Activated CD4-positive, alpha-beta T cell treated with anti-CD3 and anti-CD28 coated beads, Interleukin-2, amount 50 U/mL, for 4 hours (primary cell): Measurements from ENCODE around the gene PPFIA3.
"Not testable (repeated sequence)": the region's sequence is repeated elsewhere in the genome, so short reads cannot be mapped to it uniquely, and the experiment has no call there.

ENCODE experiments used
- DNase-seq, 2 experiments: peaks; one replicate each; pipeline ENCODE4 v3.0.0-alpha.2; 2020

The PPFIA3 gene

DNA sequence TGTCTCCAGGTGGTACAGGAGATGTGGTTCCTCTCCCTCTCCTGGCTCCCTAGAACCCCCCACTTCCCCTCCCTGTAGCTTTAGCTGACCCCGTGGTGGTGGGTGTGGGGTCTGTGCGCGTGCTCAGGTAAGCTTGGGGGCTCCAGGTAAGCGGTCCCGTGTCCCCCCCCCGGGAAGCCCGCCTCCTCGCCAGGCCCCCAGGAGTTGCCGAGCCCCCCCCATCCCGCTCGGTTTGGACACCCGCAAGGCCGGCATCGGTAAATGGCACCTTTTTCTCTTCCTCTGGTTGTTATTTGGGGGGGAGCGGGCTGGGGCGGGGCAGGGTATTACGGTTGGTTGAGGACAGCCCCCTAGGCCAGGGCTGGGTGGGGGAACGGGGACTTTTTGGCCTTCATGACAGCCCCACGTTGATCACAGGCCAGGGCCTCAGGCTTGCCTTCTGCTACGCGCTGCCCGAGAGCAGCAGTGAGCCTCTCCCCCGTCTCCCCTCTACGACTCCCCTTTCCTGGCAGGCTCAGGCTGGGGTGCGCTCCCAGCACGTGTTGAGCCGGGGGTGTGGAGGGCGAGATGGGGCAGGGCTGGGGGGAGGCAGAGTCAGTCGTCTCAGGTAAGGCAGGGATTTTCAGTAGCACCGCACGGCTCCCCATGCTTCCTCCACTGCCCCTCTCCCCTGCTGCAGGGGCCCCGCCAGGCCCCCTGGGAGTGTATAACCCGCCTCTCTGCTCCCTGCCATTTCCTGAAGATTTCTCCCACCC, 15.8 kb upstream of the PPFIA3 start:
- DNase-seq: no peak

DNA sequence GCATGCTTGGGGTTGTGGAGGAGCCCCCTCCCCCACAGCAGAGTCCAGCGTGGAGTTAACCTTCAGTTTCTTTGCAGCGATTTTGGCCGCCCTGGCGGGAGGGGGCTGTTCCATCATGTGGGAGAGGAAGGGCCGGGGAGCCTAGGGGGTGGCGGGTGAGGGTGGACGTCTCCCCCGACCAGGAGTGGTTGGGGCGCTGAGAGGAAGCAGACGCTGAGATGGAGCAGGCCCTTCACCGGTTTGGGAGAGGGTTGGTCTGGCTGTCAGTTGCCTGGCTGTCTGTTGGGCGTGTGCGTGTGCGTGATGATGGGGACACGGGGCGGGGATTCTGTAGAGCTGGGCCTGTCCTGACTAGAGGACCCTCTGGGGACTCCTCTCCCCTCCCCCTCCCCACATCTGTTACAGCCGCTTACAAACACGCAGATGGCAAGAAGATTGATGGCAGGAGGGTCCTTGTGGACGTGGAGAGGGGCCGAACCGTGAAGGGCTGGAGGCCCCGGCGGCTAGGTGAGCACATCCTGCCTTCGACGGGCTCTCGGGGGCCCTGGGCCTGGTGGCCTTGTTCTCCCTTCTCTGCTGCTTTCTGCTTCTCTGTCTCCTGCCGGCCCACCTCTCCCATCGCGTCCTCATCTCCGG, 15.0 kb upstream of the PPFIA3 start:
- no peak for DNase-seq

DNA sequence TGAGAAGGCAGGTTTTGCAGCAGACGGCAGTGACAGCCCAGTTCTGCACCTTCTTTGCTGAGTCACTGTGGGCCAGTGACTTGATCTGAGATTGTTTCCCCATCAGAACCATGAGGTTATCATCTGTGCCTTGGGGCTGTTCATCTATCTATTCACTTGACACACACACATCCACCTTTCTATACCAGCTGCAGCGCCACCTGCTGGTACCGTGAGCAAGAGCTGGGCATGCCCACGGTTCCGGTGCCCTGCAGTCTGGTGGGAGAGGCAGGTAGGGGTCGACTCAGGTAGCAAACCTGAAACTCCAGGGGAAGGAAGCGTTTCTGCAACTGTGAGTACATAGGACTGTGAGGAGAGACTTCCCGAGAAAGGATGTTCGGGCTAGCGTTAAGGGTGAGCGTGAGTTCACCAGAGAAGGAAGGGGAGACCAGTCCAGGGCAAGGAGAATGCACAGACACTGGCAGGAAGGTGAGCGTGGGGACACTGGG, 12.7 kb upstream of the PPFIA3 start:
- peak; percentile 62 to 67 for DNase-seq

DNA sequence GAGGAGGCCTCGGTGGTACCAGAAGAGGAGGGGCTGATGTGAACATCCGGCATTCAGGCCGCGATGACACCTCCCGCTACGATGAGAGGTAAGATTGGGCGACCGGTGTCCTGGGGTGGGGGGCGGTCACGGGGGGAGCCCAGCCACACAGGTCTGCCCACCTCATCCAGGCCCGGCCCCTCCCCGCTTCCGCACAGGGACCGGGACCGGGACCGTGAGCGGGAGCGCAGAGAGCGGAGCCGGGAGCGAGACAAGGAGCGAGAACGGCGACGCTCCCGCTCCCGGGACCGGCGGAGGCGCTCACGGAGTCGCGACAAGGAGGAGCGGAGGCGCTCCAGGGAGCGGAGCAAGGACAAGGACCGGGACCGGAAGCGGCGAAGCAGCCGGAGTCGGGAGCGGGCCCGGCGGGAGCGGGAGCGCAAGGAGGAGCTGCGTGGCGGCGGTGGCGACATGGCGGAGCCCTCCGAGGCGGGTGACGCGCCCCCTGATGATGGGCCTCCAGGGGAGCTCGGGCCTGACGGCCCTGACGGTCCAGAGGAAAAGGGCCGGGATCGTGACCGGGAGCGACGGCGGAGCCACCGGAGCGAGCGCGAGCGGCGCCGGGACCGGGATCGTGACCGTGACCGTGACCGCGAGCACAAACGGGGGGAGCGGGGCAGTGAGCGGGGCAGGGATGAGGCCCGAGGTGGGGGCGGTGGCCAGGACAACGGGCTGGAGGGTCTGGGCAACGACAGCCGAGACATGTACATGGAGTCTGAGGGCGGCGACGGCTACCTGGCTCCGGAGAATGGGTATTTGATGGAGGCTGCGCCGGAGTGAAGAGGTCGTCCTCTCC, 11.5 kb upstream of the PPFIA3 start:
- DNase-seq: no peak

DNA sequence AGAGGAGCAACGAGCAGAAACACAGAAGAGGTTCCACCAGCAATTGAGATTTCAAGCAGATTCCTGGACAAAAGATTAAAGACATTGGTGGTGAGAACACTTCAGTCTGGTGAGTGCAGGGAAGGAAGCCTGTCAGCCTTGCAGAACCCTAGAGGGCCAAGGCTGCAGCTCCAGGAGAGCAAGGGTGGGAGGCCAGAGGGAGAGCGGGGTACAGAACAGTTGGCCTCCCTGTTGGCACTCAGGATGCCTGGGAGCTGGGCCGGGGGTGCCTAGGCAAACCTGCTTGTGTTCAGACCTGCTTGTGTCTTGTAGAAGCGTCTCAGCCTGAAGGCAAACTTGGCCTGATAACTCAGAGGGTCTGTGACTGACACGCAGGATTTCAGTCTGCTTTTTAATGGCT, 10.3 kb upstream of the PPFIA3 start:
- DNase-seq: no peak

DNA sequence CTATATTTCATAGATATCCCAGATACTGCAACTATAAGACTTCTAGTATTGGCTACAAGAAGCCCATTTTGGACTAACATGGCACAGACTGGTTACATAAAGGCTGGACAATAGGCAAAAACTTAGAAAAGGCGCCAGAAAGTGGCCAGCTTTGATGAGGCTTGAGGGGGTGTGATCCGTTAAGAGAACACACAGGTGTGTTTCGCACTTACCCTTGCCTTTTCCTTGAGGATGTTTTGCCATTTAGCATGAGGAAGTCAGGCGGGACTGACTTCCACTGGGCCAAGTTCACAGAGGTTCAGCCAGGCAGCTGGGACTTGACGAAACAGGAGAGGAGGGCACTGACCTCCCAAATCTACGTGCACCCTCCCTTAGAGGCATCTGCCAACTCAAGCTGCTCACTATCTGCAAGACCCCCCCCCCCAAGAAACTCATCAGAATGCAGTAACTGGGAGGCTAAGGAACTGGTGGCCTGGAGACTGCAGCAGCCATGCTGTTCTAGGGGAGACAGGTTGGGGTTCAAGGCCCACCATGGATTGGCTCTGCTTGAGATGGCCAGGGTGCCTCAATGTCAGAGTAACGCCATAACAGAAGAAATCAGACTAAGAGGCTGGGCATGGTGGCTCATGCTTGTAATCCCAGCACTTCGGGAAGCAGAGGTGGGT, 9.6 kb upstream of the PPFIA3 start:
- no peak for DNase-seq

DNA sequence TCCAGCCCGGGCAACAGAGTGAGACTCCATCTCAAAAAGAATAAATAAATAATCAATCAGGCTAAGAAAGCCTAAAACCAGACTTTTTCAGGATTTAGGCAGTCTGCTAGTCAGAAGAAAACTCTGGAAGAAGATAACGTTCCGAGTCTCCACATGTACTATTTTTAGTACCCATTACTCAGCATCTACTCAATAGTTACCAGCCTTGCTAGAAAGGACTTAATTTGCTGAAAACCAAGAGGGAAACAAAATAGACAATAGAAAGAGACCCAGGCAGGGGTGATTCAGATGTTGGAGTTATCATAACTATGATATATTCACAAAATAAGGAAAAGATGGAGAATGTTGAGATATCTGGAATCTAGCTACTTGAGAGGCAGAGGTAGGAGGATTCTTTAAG, 8.8 kb upstream of the PPFIA3 start:
- no peak for DNase-seq

DNA sequence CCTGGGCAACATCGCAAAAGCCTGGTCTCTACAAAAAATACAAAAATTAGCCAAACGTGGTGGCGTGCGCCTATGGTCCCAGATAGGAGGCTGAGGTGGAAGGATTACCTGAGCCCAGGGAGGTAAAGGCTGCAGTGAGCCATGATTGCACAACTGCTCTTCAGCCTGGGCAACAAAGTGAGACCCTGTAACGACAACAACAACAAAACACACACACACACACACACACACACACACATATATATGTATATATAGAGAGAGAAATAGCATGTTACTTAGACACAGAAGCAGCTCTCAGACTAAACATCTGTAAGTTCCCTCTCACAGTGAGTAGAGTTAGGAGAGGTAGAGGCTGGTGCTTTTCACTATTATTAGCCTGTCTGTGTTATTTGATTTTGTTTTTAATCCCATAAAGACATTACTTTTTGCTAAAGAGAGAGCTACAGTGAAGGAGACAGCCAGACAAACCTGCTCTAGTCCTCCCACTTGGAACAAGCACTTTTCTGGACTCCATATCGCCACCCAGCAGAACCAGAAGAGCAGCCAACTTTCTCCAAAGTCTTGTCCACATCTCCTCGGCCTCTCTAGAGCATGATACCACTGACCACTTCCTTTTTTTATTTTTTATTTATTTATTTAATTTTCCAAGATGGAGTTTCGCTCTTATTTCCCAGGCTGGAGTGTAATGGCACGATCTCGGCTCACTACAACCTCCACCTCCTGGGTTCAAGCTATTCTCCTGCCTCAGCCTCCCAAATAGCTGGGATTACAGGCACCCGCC, 7.9 kb upstream of the PPFIA3 start:
- DNase-seq: no peak

DNA sequence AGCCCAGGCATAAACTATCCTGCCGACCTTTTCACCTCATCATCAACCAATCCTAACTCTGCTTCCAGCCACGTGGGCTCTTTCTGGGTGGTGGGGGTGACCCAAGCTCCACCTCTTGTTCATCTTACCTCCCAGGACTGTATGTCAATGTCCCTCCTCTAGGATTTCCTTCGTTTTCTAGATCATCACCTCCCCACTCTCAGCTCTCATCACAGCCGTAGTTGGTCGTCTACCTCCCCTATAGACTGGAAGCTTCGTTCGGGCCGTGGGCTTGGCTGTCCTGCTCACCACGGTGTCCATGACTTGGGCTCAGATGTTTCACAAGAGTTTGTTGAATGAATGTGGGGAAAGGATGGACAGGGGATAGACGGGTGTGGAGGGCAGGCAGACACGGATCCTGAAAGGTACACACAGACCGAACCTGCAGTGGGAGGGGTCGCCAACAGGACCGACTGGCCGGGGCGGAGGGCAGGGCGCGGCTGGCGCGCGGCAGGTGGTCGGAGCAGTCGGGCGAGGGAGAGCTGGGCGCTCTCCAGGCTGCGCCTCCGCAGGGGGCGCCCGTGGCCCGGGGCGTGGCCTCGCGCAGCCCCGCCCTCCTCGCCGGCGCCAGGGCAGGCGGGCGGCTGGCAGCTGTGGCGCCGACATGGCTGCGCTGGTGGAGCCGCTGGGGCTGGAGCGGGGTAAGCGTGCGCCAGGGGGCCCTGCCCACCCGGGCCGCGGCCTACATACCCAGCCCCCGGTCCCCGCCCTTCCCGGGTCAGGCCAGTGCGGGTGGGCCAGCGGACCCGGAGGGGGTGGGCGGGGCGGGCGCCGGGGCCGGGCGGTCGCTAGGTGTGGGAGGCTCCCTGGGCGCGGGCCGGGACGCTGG, 5.3 kb upstream of the PPFIA3 start, which contains the start of gene LIN7B:
Gene LIN7B (plus strand): TSS at position 609 of the 868 bp plus-strand sequence. CDS start 35 bp downstream, at position 644.
- peak; percentile 53 to 55 for DNase-seq

DNA sequence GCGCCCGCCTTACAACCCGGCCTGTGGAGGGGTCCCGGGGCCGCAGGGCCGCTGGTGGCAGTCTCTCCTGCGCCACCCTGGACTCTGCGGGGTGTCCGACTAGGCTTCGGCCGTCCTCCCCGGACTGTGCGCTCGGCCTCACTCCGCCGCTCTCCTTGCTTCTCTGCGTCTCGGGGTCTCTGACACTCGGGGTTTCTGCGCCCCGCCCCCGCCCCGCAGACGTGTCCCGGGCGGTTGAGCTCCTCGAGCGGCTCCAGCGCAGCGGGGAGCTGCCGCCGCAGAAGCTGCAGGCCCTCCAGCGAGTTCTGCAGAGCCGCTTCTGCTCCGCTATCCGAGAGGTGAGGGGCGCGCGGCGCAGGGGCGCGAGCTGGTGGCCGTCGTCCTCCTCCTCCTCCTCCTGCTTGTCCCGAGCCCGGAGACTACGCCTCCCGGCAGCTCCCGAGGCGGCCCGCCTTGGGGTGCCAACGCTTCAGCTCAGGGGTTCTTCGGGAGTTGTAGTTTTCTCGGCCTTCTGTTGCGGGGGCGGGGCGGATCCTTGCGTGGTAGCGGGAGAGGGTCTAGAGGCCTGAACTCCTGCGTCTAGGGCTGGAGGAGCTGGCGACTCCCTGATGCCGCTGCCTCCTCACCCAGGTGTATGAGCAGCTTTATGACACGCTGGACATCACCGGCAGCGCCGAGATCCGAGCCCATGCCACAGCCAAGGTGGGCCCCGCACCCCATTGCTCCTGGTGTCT, 4.5 kb upstream of the PPFIA3 start:
- peak; percentile 42 to 54 for DNase-seq

DNA sequence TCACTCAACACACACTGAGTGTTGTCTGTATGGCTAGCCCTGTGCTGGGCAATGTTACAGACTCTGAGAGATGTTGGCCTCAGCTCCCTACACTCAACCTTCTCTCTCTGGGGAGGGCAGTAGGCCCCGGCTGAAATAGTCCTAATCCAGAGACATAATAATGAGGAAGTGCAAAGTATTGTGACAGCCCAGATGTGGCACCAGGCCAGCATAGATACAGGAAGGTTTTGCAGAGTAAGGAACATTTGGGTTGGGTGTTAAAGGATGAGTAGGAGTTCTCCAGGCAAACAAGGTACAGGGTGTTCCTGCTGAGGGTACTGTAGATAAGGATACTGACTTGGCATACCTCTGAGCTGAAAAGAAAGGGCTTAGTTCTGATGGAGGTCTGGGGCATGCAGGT, 2.8 kb upstream of the PPFIA3 start:
- DNase-seq: no peak

DNA sequence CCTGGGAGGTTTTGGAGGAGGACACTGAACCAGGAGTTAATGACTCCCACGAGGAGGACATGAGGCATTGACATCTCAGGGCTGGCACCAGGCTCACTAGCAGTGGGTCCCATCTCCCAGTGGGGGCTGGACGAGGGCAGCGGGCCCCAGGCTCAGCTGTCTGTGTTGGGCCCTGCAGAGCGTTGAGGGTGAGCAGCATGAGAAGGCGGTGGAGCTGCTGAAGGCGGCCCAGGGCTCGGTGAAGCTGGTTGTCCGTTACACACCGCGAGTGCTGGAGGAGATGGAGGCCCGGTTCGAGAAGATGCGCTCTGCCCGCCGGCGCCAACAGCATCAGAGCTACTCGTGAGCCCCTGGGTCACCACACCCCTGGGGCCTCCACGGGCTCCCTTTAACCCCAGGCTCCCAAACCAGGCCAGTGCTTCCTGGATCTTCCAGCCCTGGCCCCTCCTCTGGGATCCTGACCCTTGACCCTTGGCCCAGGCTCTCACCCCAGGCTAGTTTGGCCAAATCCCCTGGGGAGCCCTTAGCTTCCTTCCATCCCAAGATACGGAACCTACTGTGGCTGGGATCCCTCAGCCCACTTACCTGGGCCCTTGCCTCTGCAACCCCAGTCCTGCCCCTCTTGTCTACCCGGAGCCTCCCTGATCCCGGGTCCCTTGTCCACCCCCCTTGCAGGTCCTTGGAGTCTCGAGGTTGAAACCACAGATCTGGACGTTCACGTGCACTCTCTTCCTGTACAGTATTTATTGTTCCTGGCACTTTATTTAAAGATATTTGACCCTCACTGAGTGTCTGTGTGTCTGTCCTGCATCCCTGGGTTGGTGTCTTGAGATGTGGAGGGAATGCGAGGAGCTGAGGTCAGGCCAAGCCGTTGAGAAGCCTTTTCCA, 1.4 kb upstream of the PPFIA3 start:
- DNase-seq: no peak

DNA sequence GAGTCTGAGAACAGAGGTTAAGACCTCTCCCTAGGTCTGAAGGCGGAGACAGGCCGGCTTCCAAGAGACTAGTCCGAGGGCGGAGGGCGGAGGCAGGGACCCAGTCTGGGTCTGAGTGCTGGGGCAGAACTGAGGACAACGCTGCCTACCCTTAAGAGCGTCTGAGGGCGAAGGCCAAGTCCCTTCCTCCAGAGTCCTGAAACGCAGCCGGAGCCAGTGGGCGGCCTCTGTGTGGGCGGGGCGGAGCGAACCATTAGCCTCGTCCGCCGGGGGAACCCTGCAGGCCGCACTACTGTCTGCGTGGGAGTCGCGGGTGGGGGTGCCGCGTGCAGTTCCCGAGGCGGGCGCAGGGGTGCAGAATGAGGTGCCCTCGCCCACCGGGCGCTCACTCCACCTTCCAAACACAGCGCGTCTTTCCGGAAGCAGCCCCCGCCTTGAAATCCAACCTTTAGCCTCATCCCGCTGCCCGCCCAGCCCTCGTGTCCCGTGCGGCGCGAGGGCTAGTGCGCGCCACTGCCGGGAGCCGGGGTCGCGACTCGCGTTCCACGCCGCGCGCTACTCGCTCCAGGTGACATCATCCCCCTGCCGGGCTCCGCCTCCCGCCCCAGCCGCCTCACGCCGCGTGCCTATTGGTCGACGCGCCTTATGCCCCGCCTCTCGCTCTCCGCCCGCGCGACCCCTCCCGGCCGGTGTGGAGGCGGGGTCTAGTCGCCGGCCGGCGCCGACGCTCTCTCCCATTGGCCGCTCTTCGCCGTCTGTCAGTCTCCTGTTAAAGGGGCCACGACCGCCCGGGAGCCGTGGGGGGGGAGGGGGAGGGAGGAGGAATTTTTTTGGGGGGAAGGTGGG, 556 bp upstream of the PPFIA3 start, which contains the start of gene C19orf73:
Gene C19orf73 (minus strand): TSS at position 579 of the 846 bp plus-strand sequence. CDS start 121 bp downstream, at position 458.
- peak; percentile 93 to 95 for DNase-seq

DNA sequence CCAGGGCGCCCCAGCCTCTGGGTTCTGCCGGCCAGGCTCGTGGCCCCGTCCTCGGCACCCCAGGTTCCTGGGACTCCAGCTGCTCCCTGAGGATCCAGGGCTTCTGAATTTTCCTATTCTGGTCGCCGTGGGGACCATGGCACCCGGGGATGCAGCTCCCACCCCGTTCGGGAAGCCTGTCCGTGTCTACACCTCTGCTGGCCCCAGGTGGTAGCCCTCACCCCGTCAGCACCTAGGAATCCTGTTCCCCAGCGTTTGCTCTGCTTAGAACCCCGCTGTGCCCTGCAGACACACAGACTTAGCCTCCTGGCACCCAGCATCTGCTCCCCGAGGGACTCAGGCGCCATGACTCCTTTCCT, 960 bp downstream of the PPFIA3 start:
- no peak for DNase-seq

DNA sequence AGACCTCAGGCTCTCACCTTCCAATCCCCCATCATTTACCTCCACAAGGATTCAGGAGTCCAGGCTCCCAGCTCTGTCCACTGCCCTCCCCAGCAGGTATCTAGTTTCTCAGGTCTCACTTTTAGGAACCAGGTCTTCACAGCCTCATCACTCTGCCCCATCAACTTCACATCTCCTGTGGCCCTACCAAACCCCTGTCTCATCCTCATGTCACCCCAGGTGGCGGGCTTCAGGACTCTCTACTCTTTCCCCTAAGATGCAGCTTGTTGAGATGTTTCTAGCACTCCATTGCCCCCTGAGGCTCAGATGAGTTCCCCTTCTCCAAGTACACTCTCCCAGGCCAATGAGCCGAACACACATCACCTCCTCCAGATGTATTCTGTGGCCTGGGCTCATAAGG, 1.5 kb downstream of the PPFIA3 start:
- no peak for DNase-seq

DNA sequence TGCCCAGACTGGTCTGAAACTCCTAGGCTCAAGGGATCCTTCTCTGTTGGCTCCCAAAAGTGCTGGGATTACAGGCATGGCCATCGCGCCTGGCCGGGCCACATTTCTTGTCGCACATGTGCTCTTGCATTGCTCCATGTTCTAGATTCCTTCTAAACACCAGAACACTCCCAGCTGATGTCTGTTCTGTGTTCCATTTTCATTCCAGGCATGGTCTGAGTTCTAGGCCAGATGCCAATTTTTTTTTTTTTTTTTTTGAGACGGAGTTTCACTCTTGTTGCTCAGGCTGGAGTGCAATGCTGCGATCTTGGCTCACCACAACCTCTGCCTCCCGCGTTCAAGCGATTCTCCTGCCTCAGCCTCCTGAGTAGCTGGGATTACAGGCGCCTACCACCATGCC, 2.5 kb downstream of the PPFIA3 start:
- not testable (repeated sequence) for DNase-seq

DNA sequence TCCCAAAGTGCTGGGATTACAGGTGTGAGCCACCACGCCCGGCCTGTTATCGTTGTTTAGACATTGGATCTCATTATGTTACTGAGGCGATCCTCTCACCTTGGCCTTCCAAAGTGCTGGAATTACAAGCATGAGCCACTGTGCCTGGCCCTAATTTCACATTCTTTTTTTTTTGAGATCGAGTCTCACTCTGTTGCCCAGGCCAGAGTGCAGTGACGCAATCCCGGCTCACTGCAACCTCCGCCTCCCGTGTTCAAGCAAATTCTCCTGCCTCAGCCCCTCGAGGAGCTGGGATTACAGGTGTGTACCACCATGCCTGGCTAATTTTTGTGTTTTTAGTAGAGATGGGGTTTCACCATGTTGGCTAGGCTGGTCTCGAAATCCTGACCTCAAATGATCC, 3.9 kb downstream of the PPFIA3 start:
- DNase-seq: not testable (repeated sequence)
